HG02588 (cell line): ENCODE results near the gene CEP164.
"Not testable (repeated sequence)": the region's sequence is repeated elsewhere in the genome, so short reads cannot be mapped to it uniquely, and the experiment has no call there.

Experiments
- ATAC-seq: cut with Tn5 transposase; IDR thresholded peaks from one replicate; pipeline ENCODE4 v1.9.1; 2021; ENCODE audit warnings: mild to moderate bottlenecking, moderate library complexity; ENCODE audit not compliant: unreplicated experiment

Gene CEP164

DNA sequence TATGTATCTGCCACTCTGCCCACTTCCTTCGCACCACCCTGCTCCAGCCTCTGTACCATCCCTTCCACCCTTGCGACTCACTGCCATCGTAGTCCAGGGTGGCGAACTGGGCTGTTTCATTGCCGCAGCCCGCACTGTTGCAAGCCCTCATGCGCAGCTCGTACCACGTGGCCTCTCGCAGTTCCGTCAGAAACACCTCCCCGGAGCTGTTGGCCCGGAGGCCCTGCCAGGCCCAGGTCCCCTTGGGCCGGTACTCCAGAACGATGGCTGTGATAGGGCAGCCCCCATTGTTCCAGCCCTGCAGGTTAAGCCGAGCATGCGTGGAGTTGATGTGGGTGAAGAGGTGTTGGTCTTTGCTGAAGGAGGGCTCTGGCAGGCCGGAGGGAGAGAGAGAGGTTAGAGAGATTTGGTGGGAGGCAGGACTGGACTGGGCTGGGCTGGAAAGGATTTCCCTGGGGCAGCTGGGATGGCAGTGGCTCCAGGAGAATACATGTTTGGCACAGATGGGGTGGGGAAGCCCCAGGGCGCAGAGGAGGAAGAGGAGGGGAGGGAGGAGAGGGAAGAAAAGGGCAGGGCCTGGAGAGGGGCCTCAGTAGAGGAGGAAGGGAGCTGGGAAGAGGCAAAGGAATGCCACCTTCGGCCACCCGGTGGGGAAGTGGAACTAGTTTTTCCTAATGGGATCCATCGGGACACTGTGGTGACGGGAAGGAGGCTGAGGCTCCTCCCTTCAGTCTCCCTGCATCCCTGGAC lies 109.6 kb downstream of the CEP164 start:
- no peak for ATAC-seq

DNA sequence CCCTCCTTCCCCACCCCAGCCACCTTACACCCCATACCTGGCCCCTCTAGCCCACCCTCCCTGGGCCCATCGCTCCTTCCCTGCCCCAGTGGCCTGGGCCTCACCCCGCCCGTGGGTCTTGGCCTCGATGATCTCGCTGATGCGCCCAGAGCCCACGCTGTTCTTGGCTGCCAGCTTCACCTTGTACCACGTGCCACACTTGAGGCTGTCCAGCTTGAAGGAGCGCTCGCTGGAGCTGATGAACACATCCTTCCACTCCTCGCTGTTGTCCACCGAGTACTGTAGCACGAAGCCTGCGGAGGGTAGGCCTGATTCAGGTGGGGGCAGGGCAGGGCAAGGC lies 110.1 kb downstream of the CEP164 start:
- no peak for ATAC-seq

DNA sequence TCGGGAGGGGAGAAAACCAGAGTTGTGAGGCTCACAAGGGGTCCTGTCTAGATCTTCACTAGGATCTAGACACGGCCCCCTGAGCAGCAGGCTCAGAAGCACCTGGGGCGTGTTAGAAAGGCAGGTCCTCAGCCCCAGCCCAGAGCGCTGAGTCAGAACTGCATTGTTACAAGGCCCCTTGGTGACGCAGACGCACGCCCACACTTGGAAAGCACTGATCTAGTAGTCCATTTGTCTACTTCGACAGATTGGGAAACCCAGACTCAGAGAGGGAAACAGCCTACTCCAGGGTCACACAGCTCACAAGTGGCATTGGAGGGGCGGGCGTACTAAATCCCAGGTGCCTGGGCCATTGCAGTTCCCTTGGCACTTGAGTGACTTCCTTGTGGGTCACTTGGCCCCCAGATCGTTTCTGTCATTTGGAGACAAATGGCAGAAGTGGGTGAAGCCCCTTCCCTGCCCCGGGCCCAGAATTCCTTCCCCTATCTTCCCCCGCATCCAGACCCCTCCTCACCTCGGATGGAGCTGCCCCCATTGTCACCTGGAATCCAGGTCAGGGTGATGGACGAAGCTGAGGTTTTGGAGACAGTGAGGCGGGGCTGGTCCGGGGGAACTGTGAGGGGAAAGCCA lies 110.8 kb downstream of the CEP164 start:
- ATAC-seq: no peak

DNA sequence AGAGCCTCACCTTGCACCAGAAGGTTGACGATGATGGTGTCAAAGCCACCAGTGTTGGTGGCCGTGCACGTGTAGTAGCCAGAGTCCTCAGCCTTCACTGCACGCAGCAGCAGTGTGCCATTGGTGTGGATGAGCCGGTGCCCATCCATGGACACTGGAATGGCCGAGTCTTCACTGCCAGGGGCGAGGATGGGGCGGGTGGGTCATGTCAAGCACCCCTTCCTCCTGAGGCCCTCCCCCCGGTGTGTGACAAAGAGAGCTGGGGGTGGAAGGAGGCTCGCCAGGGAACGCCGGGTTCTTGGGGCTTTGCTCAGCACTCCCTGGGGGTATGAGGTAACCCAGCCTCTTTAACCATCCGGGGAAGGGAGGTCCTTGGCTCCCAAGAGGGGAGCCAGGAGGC lies 111.6 kb downstream of the CEP164 start:
- ATAC-seq: no peak

DNA sequence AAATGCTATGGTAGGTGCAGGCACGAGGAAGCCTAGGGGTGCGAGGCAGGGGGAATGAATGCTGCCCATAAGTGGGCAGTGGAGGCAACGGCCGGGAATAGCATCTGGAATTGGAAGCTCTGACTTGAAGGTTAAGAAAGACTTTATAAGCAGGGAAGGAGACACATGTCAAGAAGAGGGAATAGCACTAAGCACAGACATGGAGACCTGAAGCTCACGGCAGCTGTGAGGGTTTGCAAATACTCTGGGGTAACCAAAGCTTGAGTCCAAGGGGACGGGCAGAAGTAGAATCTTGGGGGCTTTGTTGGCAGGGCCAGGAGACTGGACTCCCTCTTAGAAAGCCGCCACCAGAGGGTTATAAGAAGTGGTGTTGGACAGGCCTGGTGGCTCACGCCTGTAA lies 112.6 kb downstream of the CEP164 start:
- ATAC-seq: no peak

DNA sequence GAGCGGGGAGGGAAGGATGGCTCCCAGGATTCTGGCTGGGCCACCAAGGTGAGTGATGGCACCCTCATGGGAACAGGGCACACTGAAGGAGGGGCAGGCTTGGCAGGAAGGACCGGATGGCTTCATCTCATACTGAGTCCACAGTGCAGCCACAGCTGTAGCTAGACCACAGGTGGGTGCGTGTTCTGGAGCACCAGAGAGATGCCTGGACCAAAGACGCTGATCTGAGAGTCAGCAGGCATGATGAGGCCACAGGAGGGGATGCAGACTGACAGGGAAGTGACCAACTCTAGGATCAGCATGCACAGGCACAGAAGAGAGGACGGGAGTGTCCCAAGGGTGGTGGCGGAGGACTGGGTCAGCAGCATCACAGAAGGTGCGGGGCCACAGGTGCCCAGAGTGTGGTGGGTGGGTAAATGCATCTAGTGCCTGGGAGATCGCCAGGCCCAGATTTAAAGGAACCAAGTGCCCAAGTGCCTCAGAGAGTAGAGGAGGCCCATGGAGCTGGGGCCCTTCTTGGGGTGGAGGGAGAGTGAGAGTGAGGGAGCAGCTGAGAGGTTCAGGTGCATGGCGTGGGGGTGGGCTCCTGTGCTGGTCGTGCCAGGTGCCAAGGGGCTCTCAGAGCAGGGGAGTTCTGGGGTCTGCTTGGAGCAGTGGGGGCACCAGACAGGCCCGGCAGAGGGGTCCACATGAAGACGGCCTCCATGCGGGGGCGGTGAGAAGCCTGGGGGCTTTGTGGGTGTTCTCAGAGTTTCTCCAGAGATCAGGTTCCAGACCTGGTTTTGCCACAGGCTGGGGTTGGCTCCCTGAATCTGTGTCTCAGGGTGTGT lies 113.7 kb downstream of the CEP164 start:
- ATAC-seq: no peak

DNA sequence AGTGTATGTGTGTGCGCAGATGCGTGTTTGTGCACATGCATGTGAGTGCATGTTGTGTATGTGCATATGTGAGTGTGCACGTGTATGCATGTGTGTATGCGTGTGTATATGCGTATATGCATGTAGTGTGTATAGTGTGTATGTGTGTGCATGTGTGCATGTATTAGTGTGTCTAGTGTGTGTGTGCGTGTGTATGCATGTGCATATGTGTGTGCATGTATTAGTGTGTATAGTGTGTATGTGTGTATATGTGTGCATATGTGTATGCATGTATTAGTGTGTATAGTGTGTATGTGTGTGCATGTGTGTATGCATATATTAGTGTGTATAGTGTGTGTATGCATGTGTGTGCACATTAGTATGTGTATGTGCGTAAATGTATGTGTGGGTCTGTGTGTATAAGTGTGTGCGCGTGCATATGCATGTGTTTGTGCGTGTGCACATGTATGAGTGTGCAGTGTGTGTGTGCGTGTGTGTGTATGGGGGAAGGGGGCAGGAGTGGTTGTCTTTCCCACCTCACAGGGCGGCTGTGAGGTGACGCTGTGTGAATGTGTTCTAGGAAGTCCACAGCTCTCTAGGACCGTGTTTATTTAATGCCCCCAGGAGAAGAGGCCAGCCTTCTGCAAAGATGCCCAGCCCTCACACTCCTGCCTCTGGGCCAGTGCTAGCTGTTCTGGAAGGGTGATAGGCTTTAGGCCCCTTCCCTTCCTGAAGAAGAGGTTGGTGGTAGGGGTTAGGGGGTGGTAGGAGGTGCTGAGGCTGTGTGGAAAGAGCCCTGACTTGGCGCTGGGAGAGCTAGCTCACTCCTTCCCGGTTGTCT lies 114.6 kb downstream of the CEP164 start:
- ATAC-seq: no peak

DNA sequence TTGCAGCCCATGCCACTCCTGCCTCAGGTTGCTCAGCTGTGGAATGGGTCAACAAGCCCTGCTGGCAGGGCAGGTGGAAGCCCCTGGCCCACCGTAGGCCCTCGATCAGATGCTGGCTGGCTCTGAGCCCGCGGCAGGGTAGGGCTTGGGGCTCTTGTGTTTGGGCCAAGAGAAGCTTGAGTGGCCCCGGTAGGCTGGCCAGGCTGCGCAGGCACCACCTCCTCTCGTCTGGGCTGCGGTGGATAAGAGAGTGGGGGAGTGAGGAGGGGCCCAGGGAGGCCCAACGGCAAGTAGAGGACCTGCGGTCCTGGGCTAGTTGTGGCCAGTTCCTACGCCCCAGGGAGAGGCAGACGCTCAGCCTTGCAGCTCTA lies 115.2 kb downstream of the CEP164 start:
- ATAC-seq: no peak

DNA sequence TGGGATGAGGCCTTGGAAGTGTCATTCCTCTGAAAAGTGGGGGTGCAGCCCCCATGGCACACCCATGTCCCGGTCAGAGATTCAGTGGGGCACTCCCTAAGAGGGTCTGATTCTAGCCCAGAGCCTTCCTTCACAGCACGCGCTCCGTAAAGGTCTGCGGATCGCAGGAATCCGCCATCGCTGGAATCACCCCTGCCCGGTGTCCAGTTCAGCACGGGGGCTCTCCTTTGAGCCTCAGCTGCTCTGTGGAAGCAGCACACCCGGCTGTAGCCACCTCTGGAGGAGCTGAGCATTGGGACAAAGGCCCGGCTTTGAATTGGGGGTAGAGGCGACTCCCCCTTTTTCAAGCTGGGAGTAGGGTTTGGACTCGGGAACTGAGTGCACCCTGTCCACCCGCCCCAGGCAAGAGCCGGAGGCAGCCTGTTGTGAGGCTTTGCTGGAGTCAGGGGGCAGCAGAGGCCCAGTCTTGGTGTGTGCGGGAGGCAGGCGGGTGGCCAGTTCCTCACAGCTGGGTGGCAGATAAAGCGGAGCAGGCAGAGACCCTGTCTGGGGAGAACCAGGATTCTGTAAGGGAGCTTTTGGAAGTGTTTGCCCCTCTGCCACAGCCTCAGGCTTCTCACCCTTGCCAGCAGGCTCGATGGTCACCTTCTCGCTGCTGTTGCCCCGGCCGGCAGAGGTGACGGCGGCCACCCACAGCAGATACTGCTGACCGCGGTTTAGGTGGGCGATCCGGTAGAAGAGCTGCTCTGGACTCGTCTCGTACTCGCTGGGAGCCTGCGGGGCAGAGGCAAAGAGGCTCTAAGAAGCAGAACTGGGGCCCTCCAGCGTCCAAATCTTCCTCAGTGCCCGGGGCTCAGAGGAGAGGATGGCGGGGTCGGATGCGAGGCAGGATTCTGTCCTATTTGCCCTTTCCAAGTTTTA lies 115.9 kb downstream of the CEP164 start:
- no peak for ATAC-seq

DNA sequence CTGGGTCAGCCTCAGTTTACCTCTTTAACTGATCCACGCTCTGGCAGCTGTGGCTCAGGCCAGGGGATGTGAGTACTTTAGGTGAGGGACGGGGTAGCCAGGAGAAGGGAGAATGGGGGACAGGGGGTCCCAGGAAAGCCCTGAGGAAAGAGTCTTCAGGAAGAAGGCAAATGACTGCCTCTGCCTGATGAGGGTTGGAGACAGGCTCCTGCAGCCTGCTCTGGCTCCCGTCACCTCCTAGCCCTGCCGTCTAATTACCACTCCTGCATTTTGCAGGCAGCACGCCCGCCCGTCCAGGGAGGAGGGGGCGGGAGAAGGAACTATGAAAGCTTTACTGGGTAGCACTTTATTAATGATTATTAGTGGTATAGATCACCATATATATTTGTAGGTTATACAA lies 116.6 kb downstream of the CEP164 start:
- ATAC-seq: no peak

DNA sequence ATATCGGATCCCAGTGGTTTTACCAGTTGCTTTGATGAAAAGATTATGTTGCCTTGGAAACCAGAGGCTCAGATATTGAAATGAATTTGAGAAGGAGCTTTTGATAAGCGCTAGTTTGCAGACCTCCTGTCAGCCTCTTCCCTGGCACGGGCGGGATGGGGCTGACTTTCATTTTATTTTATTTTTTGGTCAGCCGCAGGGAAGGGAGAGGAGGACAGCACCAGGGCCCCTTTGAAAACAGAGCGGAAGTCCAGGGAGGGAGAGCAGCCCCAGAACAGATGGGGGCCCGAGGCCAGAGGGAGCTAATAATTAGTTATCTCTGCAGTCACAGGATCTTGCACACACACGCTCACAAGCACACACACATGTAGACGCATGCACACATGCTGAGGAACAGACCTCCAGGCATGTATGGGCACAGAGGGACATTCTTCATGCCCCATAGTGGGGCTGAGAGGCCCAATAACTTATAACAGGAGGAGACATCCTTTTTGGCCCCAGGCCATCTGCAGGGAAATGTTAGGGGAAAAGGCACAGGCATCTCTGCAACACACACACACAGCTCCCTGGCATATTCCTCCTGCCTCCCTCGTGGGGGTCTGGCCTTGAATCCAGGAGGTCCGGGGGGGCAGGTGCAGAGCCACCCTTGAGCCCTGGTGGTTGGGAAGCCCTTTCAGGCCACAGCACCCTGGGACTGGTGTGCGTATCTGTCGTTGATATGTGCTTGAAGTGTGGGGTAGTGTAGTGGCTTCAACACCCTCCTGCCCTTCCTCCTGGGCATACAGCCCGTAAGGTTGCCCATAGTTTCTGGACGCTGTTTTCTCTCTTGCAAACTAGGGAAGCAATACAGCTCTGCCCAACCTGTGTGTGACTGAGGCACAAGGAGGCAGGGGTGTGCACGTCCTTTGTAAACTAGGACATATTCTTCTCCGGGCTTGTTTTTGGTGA lies 117.3 kb downstream of the CEP164 start:
- ATAC-seq: no peak

DNA sequence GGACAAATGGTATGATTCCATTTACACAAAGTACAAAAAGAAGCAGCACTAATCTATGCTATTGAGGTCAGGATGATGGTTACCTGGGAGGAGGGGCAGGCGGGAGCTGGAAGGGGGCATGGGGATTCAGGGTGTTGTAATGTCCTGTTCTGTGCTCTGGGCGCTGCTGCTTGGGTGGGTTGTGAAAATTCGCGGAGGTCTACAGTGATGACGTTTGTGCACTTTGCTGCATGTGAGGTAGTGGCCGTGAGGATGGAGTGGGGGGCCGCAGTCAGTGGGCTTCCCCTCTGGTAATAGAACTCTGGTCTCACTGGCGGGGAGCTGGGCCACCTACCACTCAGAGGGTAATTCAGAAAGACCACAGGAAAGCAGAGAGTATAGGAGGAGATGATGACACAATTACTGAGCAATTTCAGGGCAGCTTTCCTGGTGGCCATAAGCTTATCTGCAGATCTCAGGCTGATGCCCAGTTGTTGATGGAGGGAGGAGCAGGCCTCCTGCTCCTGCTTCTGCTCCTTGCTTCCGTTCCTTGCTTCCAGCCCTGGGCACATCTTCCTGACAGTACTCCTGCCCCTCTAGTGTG lies 121.5 kb downstream of the CEP164 start:
- no peak for ATAC-seq

DNA sequence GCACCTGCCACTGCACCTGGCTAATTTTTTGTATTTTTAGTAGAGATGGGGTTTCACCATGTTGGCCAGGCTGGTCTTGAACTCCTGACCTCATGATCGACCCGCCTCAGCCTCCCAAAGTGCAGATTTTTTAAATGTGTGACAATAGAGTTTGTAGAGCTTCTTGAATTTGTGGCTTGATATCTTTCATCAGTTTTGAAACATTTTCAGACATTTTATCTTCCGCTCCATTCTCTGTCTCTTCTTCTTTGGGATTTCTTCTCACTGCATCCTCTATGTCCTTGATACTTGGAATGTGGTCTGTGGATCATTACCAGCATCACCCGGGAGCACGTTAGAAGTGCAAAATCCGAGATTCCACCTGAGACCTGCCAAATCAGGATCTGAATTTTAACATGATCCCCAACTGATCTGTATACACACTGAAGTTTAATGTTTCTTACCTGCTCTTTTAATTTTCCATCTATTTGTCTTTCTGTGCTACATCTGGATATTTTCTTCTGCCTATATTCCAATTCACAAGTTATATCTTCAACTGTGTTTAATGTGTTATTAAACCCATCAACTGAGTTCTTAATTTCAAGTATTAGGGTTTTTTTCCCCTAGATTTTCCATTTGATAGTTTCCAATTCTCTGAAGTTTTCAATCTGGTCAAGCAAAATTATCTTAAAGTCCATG lies 126.4 kb downstream of the CEP164 start:
- ATAC-seq: no peak

DNA sequence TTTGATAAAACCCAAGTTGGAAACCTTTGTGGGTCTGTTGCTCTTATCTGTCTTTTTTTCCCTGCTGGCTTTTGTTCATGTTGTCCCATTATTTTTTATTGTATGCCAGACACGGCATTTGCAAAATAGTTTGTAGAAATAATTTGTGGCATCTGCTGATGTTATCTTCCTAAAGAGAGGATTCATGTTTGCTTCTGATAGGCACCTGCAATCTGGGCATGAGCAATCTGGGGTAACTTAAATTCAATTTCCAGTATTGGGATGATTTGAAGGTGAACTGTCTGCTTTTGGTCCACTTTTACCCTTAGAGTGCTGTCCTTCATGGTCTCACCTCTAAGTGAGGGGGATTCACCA lies 126.9 kb downstream of the CEP164 start:
- no peak for ATAC-seq

DNA sequence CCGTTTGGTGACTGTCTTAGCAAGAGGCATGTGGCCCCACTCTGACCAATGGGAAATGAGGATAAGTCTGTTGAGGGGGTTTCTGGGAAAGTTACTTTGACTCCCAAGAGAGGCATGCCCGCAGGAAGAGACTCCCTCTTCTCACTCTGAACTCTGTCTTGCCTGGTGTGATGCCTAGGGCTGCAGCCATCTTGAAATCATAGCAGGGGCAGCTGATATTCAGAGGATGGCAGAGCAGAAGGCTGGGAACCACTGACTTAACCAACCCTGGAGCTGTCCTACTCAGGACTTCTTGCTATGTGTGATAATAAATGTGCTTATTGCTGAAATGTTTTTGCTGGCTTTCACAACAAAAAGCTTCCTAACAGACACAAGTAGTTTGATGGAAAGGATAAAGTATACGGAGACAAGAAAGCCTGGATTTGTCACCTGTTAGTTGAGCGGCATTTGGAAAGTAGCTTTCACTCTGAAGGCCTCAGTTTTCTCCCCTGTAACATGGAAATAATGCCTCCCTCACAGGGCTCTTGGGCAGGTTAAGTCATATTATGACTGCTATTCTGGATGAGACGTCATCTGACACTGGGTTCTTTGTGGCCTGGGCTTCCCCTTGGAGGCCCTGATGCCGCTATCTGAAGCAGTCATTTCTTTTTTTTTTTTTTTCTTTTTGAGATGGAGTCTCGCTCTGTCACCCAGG lies 128.5 kb downstream of the CEP164 start:
- peak; percentile 55 for ATAC-seq

DNA sequence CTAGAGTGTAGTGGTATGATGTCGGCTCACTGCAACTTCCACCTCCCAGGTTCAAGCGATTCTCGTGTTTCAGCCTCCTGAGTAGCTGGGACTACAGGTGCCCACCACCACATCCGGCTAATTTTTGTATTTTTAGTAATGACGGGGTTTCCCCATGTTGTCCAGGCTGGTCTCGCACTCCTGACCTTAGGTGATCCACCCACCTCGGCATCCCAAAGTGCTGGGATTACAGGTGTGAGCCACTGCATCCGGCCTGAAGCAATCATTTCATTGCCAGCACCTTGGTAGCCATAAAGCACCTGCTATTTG lies 129.0 kb downstream of the CEP164 start:
- ATAC-seq: not testable (repeated sequence)

DNA sequence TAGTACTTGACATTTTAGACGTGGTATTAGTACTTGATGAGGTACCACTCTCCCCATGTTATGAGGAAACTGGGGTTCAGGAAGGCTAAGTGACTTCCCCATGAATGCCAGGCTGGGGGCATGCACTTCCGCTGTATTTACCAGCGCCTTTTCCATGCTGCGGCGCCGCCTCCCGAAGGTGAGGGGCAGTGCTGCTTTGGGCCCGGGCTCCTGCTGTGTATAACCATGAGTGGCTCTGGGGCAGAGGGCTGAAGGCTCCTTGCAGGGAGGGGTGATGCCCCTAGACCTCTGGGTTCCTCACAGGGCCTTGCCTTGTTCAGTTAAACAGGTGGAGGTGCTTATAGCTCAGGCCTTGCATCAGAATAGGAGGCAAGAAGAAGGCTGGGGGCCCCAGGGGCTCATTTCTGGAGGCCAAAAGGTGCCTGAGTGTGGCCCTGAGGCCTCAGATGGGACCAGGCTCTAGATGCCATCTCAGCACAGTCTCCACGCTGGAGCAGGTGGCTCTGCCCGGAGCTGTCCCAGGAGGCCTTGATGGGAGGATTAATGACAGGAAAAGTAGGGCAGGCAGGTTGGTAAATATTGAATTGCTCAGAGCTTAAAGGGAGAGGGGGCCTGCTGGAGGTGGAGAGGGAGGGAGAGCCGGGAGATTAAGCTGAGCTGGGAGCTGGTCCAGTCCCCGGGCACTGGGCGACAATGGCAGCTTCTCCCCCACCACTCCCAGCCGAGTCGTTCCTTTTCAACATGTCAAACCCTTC lies 129.6 kb downstream of the CEP164 start:
- ATAC-seq: no peak
